GM12892 (cell line): ENCODE data around the gene LYRM7.

Experiments
- POLR2A ChIP-seq: IDR thresholded peaks from 2 replicates; pipeline ENCODE4 v1.6.1; 2011; ENCODE audit warnings: low read depth, low read length, control low read depth
- POLR2AphosphoS5 ChIP-seq: IDR thresholded peaks from 2 replicates; pipeline ENCODE4 v1.6.1; 2011; ENCODE audit warnings: low read depth, low read length, control low read depth
- TAF1 ChIP-seq: IDR thresholded peaks from 2 replicates; pipeline ENCODE4 v1.6.1; 2011; ENCODE audit warnings: low read depth, mild to moderate bottlenecking, control low read depth, low read length, borderline replicate concordance

- TF ChIP-seq POLR2A, result no peak
- no peak for TF ChIP-seq POLR2AphosphoS5
- no peak for TF ChIP-seq TAF1
Observed at GRCh38 chr5:131160134-131160533, 10.6 kb upstream of the LYRM7 start.
